ENCODE results near the gene SLC4A2. TPM values are rescaled to one million over a fixed set of nuclear protein-coding genes. Genes with fewer than 3 reads are reported as not detected.
A peak's percentile ranks its signal among the peaks of the same experiment; 100 is the strongest.
"Not testable (repeated sequence)": the region's sequence is repeated elsewhere in the genome, so short reads cannot be mapped to it uniquely, and the experiment has no call there.

Gene SLC4A2
- total RNA-seq, 2 donors from 2014 or later: 76.7 to 97.4 TPM

- DNase-seq: no peak
- ATAC-seq: peak; percentile 2
- intact Hi-C loops (cut with DNase I, micrococcal nuclease): no loop called here
Observed at GRCh38 chr7:151019130-151019447, 40.3 kb upstream of the SLC4A2 start.

- intact Hi-C loops (cut with DNase I, micrococcal nuclease): no loop called here
- DNase-seq: no peak
- no peak for ATAC-seq
Observed at GRCh38 chr7:151020231-151020630, 39.2 kb upstream of the SLC4A2 start.

- intact Hi-C loops (cut with DNase I, micrococcal nuclease): no loop called here
- no peak for DNase-seq
- ATAC-seq: no peak
Observed at GRCh38 chr7:151023232-151023631, 36.2 kb upstream of the SLC4A2 start.

- no peak for DNase-seq
- intact Hi-C loops (cut with DNase I, micrococcal nuclease): no loop called here
- no peak for ATAC-seq
Observed at GRCh38 chr7:151024435-151025056, 34.8 kb upstream of the SLC4A2 start, which contains the start of gene ATG9B. ATG9B (minus strand) TSS chr7:151024494; CDS start chr7:151024423, 71 bp downstream.

- intact Hi-C loops (cut with DNase I, micrococcal nuclease): no loop called here
- no peak for DNase-seq
- no peak for ATAC-seq
Observed at GRCh38 chr7:151025924-151026671, 33.3 kb upstream of the SLC4A2 start.

GRCh38 chr7:151026771-151027727 lies 32.3 kb upstream of the SLC4A2 start:
- intact Hi-C loops (cut with DNase I, micrococcal nuclease); DNase-seq: not testable (repeated sequence)

GRCh38 chr7:151027728-151028130 lies 31.7 kb upstream of the SLC4A2 start:
- intact Hi-C loops (cut with DNase I, micrococcal nuclease); DNase-seq; ATAC-seq: not testable (repeated sequence)

More at GRCh38 chr7:151026771-151027727, 32.3 kb upstream of the SLC4A2 start:
- ATAC-seq: not testable (repeated sequence)

GRCh38 chr7:151028131-151028947 lies 31.1 kb upstream of the SLC4A2 start, which contains the start of gene ABCB8:
ABCB8 (plus strand) TSS chr7:151028450; CDS start chr7:151028516, 66 bp downstream.
- ATAC-seq (peak; percentile 93), DNase-seq (peak; percentile 97 to 99)
- intact Hi-C loops (cut with DNase I, micrococcal nuclease): no loop called here

GRCh38 chr7:151028948-151029501 lies 30.4 kb upstream of the SLC4A2 start:
- ATAC-seq: no peak
- intact Hi-C loops (cut with DNase I, micrococcal nuclease): no loop called here
- no peak for DNase-seq

GRCh38 chr7:151031011-151031410 lies 28.4 kb upstream of the SLC4A2 start:
- DNase-seq (no peak), ATAC-seq (no peak)
- intact Hi-C loops (cut with DNase I, micrococcal nuclease): no loop called here

GRCh38 chr7:151032936-151033863 lies 26.2 kb upstream of the SLC4A2 start:
- no peak for DNase-seq
- no peak for ATAC-seq
- intact Hi-C loops (cut with DNase I, micrococcal nuclease): no loop called here

- ATAC-seq (no peak), DNase-seq (no peak)
- intact Hi-C loops (cut with DNase I, micrococcal nuclease): no loop called here
Observed at GRCh38 chr7:151033864-151034249, 25.5 kb upstream of the SLC4A2 start.

- ATAC-seq (no peak), DNase-seq (no peak)
- intact Hi-C loops (cut with DNase I, micrococcal nuclease): no loop called here
Observed at GRCh38 chr7:151034312-151035025, 24.9 kb upstream of the SLC4A2 start.

- intact Hi-C loops (cut with DNase I, micrococcal nuclease): no loop called here
- DNase-seq (no peak), ATAC-seq (no peak)
Observed at GRCh38 chr7:151035026-151035717, 24.2 kb upstream of the SLC4A2 start.

- DNase-seq (no peak), ATAC-seq (no peak)
- intact Hi-C loops (cut with DNase I, micrococcal nuclease): no loop called here
Observed at GRCh38 chr7:151035902-151036301, 23.5 kb upstream of the SLC4A2 start.

Data from left colon (tissue), 2 donors.